ENCODE results near the gene CYB5R2. TPM values are rescaled to one million over a fixed set of nuclear protein-coding genes. Genes with fewer than 3 reads are reported as not detected.

Gene CYB5R2
- total and polyA plus RNA-seq, 9 donors: 11.8 to 32.0 (median 20.7) TPM

DNA sequence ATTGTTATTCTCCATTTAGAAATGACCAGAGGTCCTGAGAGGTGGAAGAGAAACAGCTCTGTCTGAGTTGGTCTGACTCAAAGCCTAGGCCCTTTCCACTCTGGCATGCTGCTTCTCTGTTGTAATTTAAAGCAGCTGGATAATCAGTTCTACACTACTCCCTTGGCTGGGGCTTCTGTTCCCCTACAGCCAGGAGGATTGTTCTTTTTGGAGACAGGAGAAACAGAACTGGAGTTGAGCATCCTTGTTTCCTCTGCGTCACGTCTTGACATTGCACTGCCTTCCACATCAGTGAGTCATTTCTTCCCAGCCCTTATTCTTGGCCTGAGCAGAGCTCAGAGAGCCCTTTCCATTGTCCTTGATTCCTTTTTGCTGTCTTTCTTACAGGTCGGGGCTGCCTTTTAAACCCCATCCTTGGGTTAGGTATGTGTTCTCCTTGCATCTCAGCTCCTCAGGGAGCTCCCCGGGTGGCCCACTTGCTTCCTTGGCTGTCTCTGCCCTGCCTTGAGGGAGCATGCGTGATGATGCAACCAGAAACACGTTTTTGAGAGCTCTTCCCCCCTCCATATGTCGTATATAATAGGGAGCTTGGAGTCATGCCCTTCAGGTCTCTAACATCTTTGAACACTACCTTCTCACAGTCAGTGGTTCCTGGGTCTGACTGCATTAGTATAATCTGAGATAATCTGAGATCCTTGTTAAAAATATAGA is 35.7 kb downstream of the CYB5R2 start:
- Histone ChIP-seq H3K27ac (peak overlapping the region in 1 of 2 donors; percentile 23), H3K4me1 (ENCODE audit: insufficient read depth) (no peaks in the 10 kb centered on the region), H3K9me3 (no peaks in the 10 kb centered on the region), H3K36me3 (no peaks in the 10 kb centered on the region), H3K27me3 (no peaks in the 10 kb centered on the region), H3K4me3 (no peak overlapping the region)
- TF ChIP-seq, protein P1, sequence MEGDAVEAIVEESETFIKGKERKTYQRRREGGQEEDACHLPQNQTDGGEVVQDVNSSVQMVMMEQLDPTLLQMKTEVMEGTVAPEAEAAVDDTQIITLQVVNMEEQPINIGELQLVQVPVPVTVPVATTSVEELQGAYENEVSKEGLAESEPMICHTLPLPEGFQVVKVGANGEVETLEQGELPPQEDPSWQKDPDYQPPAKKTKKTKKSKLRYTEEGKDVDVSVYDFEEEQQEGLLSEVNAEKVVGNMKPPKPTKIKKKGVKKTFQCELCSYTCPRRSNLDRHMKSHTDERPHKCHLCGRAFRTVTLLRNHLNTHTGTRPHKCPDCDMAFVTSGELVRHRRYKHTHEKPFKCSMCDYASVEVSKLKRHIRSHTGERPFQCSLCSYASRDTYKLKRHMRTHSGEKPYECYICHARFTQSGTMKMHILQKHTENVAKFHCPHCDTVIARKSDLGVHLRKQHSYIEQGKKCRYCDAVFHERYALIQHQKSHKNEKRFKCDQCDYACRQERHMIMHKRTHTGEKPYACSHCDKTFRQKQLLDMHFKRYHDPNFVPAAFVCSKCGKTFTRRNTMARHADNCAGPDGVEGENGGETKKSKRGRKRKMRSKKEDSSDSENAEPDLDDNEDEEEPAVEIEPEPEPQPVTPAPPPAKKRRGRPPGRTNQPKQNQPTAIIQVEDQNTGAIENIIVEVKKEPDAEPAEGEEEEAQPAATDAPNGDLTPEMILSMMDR (IDR thresholded peaks at IDR 0.05): no peak
- no peak for TF ChIP-seq EP300 (IDR thresholded peaks at IDR 0.05)
- TF ChIP-seq POLR2A (IDR thresholded peaks at IDR 0.05): no peak
- peak in 1 of 5 donors; percentile 70 for DNase-seq
- 45 to 66% (median 53%) methylated on average over 7 of the region's 7 CpGs for WGBS, 3 donors
- intact Hi-C loops (cut with DNase I): no loop called here

DNA sequence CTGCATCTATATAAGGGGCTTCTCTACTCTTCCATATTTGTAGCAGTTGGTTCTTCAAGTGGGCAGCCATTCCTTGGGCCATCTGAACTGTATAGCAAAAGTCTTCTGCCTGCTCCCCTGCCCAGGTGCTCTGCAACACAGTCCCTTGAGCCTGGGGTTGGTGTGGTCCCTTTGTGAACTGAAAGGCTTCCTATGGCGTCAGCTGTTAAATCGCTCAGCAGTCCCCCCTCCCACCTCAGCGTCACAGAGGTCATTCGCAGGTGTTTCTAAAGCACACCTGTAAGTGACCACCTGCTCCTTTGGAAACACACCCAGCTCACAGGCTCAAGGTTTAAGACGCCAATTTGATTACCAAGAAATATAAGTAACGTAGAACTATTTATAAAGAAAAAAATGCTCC is 37.0 kb downstream of the CYB5R2 start:
- no peaks in the 10 kb centered on the region for H3K36me3 ChIP-seq
- H3K27ac ChIP-seq: no peak overlapping the region
- TF ChIP-seq, protein P1 (IDR thresholded peaks at IDR 0.05): no peak
- TF ChIP-seq POLR2A (IDR thresholded peaks at IDR 0.05) (no peak), EP300 (IDR thresholded peaks at IDR 0.05) (no peak)
- intact Hi-C loops (cut with DNase I): no loop called here
- WGBS, 3 donors: 75 to 78% (median 76%) methylated on average over 6 of the region's 6 CpGs
- H3K27me3 ChIP-seq: no peaks in the 10 kb centered on the region
- no peaks in the 10 kb centered on the region for H3K4me1 ChIP-seq (ENCODE audit: insufficient read depth)
- DNase-seq: no peak
- H3K4me3 ChIP-seq: no peak overlapping the region
- H3K9me3 ChIP-seq: no peaks in the 10 kb centered on the region

DNA sequence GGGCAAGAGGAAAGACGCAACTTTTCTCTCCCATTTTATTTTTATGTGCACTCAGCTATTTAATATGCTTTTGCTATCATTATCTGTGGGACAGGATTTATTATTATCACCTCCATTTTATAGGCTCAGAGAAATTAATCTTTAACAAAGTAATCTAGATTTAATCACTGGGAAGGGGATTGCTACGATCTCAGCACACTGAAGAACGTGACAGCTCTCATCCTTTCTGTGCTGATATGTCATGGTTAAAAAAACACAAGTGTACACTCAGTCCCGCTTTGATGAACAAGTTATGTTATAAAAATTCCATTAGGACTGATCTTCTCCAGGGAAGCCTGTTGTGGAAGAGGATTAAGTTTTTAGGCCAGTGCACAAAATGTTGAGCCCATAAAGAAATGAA is 37.6 kb downstream of the CYB5R2 start:
- Histone ChIP-seq H3K27ac (no peak overlapping the region), H3K4me3 (no peak overlapping the region), H3K9me3 (no peaks in the 10 kb centered on the region), H3K36me3 (no peaks in the 10 kb centered on the region), H3K27me3 (no peaks in the 10 kb centered on the region), H3K4me1 (ENCODE audit: insufficient read depth) (no peaks in the 10 kb centered on the region)
- TF ChIP-seq, protein P1 (IDR thresholded peaks at IDR 0.05): no peak
- TF ChIP-seq POLR2A (IDR thresholded peaks at IDR 0.05) (no peak), EP300 (IDR thresholded peaks at IDR 0.05) (no peak)
- intact Hi-C loops (cut with DNase I): no loop called here
- no peak for DNase-seq
- WGBS, 3 donors: 92 to 96% (median 94%) methylated on average over 4 of the region's 4 CpGs

DNA sequence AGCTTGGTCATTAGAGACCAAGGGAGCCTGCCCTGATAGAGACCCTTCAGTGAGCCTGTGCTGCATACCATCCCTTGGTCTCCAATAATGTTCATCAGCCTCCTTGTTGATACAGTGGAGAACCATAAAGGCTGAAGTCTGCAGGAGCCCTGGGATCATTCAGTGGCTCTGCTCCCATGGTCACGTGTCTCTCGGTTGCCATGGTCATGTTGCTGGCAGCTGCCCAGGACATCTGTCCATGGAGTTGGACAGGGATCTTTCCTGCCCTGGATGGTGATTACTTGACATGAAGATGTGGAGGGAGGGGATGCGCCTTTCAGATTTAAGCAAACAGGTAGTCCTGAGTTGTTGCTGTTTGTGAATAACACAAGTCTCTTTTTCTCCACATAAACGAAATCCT is 38.2 kb downstream of the CYB5R2 start:
- Histone ChIP-seq H3K9me3 (no peaks in the 10 kb centered on the region), H3K4me1 (ENCODE audit: insufficient read depth) (no peaks in the 10 kb centered on the region), H3K27ac (no peak overlapping the region), H3K27me3 (no peaks in the 10 kb centered on the region), H3K36me3 (no peaks in the 10 kb centered on the region), H3K4me3 (no peak overlapping the region)
- 61 to 78% (median 75%) methylated on average over 4 of the region's 4 CpGs for WGBS, 3 donors
- intact Hi-C loops (cut with DNase I): no loop called here
- no peak for DNase-seq
- TF ChIP-seq EP300 (IDR thresholded peaks at IDR 0.05): no peak
- TF ChIP-seq POLR2A (IDR thresholded peaks at IDR 0.05): no peak
- TF ChIP-seq, protein P1 (IDR thresholded peaks at IDR 0.05): no peak
